HepG2 (cell line): ENCODE results near the gene ACSS1. TPM values are rescaled to one million over a fixed set of nuclear protein-coding genes. Genes with fewer than 3 reads are reported as not detected.

ENCODE experiments used
- ATF1 ChIP-seq: IDR thresholded peaks from 2 replicates; pipeline ENCODE4 v1.6.1; 2016; ENCODE audit warnings: mild to moderate bottlenecking, control low read depth
- GABPA ChIP-seq, 2 experiments: IDR thresholded peaks; 2 replicates each; pipeline ENCODE4 v1.6.1; 2011 to 2016; ENCODE audit warnings: low read depth in 2 of 2, low read length in 1 of 2, missing biosample characterization in 1 of 2, missing genetic modification characterization in 1 of 2
- ISL2 ChIP-seq: sonication (generic); formaldehyde crosslinking; IDR thresholded peaks from 2 replicates; pipeline ENCODE4 v1.5.0; 2020; ENCODE audit warnings: missing genetic modification reagents
- MEIS2 ChIP-seq: sonication (generic); formaldehyde crosslinking; IDR thresholded peaks from 2 replicates; pipeline ENCODE4 v1.9.0; 2021; ENCODE audit warnings: mild to moderate bottlenecking, missing genetic modification reagents
- MYNN ChIP-seq: sonication (generic); formaldehyde crosslinking; IDR thresholded peaks from 2 replicates; pipeline ENCODE4 v1.4.0; 2020; ENCODE audit warnings: mild to moderate bottlenecking, low read depth, missing genetic modification reagents
- NFKB2 ChIP-seq: sonication (generic); formaldehyde crosslinking; IDR thresholded peaks from 2 replicates; pipeline ENCODE4 v1.4.0; 2020; ENCODE audit warnings: missing genetic modification reagents, borderline replicate concordance
- PPARG ChIP-seq: conservative IDR thresholded peaks from 2 replicates; pipeline ENCODE4 v1.6.1; 2016; ENCODE audit warnings: missing biosample characterization, missing genetic modification reagents
- PRMT3 ChIP-seq: sonication (generic); formaldehyde crosslinking; IDR thresholded peaks from 2 replicates; pipeline ENCODE4 v1.8.1; 2022; ENCODE audit warnings: low read depth, mild to moderate bottlenecking, moderate library complexity, missing genetic modification reagents, borderline replicate concordance
- ZBTB40 ChIP-seq, 2 experiments: fragments of 450-650 bp in 1 of 2; sonication (generic) in 1 of 2; formaldehyde crosslinking in 1 of 2; IDR thresholded peaks; 2 replicates each; pipeline versions ENCODE4 v1.6.1 to v1.8.0; 2016 to 2022; ENCODE audit warnings: antibody characterized with exemption in 1 of 2, mild to moderate bottlenecking in 1 of 2, missing genetic modification reagents in 1 of 2
- ZFP90 ChIP-seq: sonication (generic); formaldehyde crosslinking; IDR thresholded peaks from 2 replicates; pipeline ENCODE4 v1.8.0; 2022; ENCODE audit warnings: missing genetic modification reagents, mild to moderate bottlenecking, inconsistent platforms, borderline replicate concordance
- ZNF350 ChIP-seq: sonication (generic); formaldehyde crosslinking; IDR thresholded peaks from 2 replicates; pipeline ENCODE4 v1.4.0; 2020; ENCODE audit warnings: mild to moderate bottlenecking, low read depth, missing genetic modification reagents, borderline replicate concordance
- ZNF574 ChIP-seq: sonication (generic); formaldehyde crosslinking; IDR thresholded peaks from 2 replicates; pipeline ENCODE4 v1.4.0; 2020; ENCODE audit warnings: missing genetic modification reagents
- ZSCAN5A ChIP-seq: sonication (generic); formaldehyde crosslinking; IDR thresholded peaks from 2 replicates; pipeline ENCODE4 v1.8.0; 2022; ENCODE audit warnings: mild to moderate bottlenecking, missing genetic modification reagents, borderline replicate concordance
- polyA plus RNA-seq, 8 experiments: library from polyadenylated mRNA; depleted of rRNA in 3 of 8; stranded (reverse) in 7 of 8; unstranded in 1 of 8; fragments of >200 nt; fragmentation: Illumina TruSeq in 4 of 8; extraction: Trizol in 4 of 8; gene quantifications; 2 replicates each; pipeline versions ENCODE4 v1.2.1 to v1.2.3, GENCODE V29; 2011 to 2016; ENCODE audit warnings: low read depth in 4 of 8, missing spikeins in 1 of 8, mixed read lengths in 1 of 8; ENCODE audit not compliant: insufficient read depth in 1 of 8
- total RNA-seq, 5 experiments: library from RNA; depleted of rRNA; stranded (reverse); fragments of >200 nt; fragmentation: Illumina TruSeq; extraction: Trizol; gene quantifications; 2 replicates each; pipeline ENCODE4 v1.2.3, GENCODE V29; 2016; ENCODE audit warnings: low read depth in 1 of 5

ACSS1 gene
- total and polyA plus RNA-seq, 2 of the 13 experiments (the other 11 are each of a cell fraction or from before 2014, with no cell fraction given), result 15.2 to 41.6 TPM

- no peak for TF ChIP-seq ZBTB40 (IDR thresholded peaks at IDR 0.05)
- 0 out of 2 replicates have a peak, but pooled peaks have one; percentile 34 for TF ChIP-seq ZBTB40 (CRISPR knock-in tag; IDR thresholded peaks at IDR 0.05)
- TF ChIP-seq MEIS2 (CRISPR knock-in tag), result peak; percentile 97
- 0 out of 2 replicates have a peak, but pooled peaks have one; percentile 65 for TF ChIP-seq MYNN
- TF ChIP-seq PPARG (CRISPR knock-in tag), result 0 out of 2 replicates have a peak, but pooled peaks have one; percentile 24
- TF ChIP-seq ZNF350 (CRISPR knock-in tag), result peak; percentile 57; the same call in 1 of the 2 replicates
- TF ChIP-seq ATF1 (CRISPR knock-in tag), result no peak
- peak; percentile 41; the same call in 1 of the 2 replicates for TF ChIP-seq NFKB2 (CRISPR knock-in tag)
- no peak for TF ChIP-seq ZSCAN5A (CRISPR knock-in tag)
- TF ChIP-seq GABPA (IDR thresholded peaks at IDR 0.05; ENCODE audit: low read depth, low read length), result no peak
- TF ChIP-seq GABPA (CRISPR knock-in tag; IDR thresholded peaks at IDR 0.05; ENCODE audit: low read depth), result peak; percentile 25; the same call in 1 of the 2 replicates
- TF ChIP-seq ISL2 (CRISPR knock-in tag), result peak; percentile 37; the same call in 1 of the 2 replicates
- TF ChIP-seq ZFP90 (CRISPR knock-in tag), result peak; percentile 70; the same call in 1 of the 2 replicates
- 0 out of 2 replicates have a peak, but pooled peaks have one; percentile 53 for TF ChIP-seq ZNF574 (CRISPR knock-in tag)
- TF ChIP-seq PRMT3 (CRISPR knock-in tag), result 0 out of 2 replicates have a peak, but pooled peaks have one; percentile 35
Measured at GRCh38 chr20:24994470-24995368, 63.2 kb downstream of the ACSS1 start (continued).
